Neural cell (in vitro differentiated cells): ENCODE results near the gene NME4.

Source experiments
- EP300 ChIP-seq: fragments of 450-650 bp; conservative IDR thresholded peaks from 2 replicates; pipeline ENCODE4 v1.6.1; 2014; ENCODE audit warnings: antibody characterized with exemption, mild to moderate bottlenecking, moderate library complexity; ENCODE audit not compliant: poor library complexity, severe bottlenecking
- EZH2 ChIP-seq: fragments of 200-600, 300-800 bp; shearing (Covaris generic), sonication (generic); IDR thresholded peaks from 2 replicates; pipeline ENCODE4 v1.6.1; 2014; ENCODE audit warnings: antibody characterized with exemption, low read length, borderline replicate concordance, mild to moderate bottlenecking; ENCODE audit not compliant: insufficient read depth, poor library complexity, severe bottlenecking
- POLR2AphosphoS5 ChIP-seq: IDR thresholded peaks from 2 replicates; pipeline ENCODE4 v1.6.1; 2012
- RAD21 ChIP-seq: fragments of 450-650 bp; conservative IDR thresholded peaks from 2 replicates; pipeline ENCODE4 v1.6.1; 2014; ENCODE audit warnings: antibody characterized with exemption, mild to moderate bottlenecking, moderate library complexity
- SMC3 ChIP-seq: fragments of 450-650 bp; conservative IDR thresholded peaks from 2 replicates; pipeline ENCODE4 v1.6.1; 2014; ENCODE audit warnings: antibody characterized with exemption, mild to moderate bottlenecking, moderate library complexity; ENCODE audit not compliant: poor library complexity
- TAF1 ChIP-seq: IDR thresholded peaks from 2 replicates; pipeline ENCODE4 v1.6.1; 2012; ENCODE audit warnings: low read depth
- TF ChIP-seq, protein P1 (sequence below): fragments of 450-650 bp; IDR thresholded peaks from 2 replicates; pipeline ENCODE4 v1.5.1; 2014; ENCODE audit warnings: antibody characterized with exemption, mild to moderate bottlenecking, moderate library complexity; ENCODE audit not compliant: poor library complexity, severe bottlenecking
- TF ChIP-seq, protein P2 (sequence below): IDR thresholded peaks from 2 replicates; pipeline ENCODE4 v1.6.1; 2012; ENCODE audit warnings: borderline replicate concordance

DNA sequence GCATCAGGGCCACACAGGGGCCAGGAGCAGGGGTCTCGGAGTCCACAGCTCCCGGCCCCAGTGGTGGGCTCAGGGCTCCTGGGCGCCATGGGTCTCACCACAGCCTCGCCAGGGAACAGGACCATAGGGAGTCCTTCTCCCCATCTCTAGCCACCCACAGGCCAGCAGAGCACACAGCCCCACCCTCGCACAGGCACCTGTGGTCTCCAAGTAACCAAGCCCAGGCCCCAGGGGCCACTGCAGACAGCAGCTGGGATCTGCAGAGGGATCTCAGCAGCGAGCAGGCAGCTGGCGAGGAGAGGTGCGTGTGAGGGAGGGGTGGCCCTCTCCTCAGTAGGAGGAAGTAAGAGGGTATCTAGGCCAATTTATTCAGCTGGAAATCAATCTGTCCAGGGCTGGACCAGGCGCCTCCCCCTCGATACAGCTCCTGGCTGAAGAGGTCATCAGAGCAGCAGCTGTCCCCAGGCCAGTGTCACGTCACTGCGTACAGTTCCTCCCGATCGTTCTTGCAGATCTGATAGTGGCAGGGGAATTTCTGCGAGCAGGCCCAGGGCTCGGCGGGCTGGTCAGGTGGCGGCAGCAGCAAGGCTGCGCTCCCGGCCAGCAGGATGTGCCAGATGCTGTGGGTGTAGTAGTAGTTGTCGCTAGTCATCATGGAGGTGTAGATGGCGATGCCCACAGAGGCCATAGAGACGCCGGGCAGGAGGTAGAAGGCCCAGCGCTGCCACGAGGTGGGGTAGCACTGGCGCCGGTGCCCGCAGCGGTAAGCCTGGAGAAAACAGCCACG lies 25.3 kb upstream of the NME4 start:
- TF ChIP-seq EZH2 = no peak
- TF ChIP-seq POLR2AphosphoS5 = no peak
- TF ChIP-seq, protein P1, sequence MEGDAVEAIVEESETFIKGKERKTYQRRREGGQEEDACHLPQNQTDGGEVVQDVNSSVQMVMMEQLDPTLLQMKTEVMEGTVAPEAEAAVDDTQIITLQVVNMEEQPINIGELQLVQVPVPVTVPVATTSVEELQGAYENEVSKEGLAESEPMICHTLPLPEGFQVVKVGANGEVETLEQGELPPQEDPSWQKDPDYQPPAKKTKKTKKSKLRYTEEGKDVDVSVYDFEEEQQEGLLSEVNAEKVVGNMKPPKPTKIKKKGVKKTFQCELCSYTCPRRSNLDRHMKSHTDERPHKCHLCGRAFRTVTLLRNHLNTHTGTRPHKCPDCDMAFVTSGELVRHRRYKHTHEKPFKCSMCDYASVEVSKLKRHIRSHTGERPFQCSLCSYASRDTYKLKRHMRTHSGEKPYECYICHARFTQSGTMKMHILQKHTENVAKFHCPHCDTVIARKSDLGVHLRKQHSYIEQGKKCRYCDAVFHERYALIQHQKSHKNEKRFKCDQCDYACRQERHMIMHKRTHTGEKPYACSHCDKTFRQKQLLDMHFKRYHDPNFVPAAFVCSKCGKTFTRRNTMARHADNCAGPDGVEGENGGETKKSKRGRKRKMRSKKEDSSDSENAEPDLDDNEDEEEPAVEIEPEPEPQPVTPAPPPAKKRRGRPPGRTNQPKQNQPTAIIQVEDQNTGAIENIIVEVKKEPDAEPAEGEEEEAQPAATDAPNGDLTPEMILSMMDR = no peak
- TF ChIP-seq TAF1 = no peak
- TF ChIP-seq EP300 = no peak
- TF ChIP-seq RAD21 = no peak
- TF ChIP-seq, protein P2, sequence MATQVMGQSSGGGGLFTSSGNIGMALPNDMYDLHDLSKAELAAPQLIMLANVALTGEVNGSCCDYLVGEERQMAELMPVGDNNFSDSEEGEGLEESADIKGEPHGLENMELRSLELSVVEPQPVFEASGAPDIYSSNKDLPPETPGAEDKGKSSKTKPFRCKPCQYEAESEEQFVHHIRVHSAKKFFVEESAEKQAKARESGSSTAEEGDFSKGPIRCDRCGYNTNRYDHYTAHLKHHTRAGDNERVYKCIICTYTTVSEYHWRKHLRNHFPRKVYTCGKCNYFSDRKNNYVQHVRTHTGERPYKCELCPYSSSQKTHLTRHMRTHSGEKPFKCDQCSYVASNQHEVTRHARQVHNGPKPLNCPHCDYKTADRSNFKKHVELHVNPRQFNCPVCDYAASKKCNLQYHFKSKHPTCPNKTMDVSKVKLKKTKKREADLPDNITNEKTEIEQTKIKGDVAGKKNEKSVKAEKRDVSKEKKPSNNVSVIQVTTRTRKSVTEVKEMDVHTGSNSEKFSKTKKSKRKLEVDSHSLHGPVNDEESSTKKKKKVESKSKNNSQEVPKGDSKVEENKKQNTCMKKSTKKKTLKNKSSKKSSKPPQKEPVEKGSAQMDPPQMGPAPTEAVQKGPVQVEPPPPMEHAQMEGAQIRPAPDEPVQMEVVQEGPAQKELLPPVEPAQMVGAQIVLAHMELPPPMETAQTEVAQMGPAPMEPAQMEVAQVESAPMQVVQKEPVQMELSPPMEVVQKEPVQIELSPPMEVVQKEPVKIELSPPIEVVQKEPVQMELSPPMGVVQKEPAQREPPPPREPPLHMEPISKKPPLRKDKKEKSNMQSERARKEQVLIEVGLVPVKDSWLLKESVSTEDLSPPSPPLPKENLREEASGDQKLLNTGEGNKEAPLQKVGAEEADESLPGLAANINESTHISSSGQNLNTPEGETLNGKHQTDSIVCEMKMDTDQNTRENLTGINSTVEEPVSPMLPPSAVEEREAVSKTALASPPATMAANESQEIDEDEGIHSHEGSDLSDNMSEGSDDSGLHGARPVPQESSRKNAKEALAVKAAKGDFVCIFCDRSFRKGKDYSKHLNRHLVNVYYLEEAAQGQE = no peak
- no peak for TF ChIP-seq SMC3
